Measurements from ENCODE around the gene ZGPAT.
"Not testable (repeated sequence)": the region's sequence is repeated elsewhere in the genome, so short reads cannot be mapped to it uniquely, and the experiment has no call there.

ZGPAT gene

GRCh38 chr20:63707558-63708300, at the start of gene ZGPAT, which contains the start of gene ARFRP1:
Gene ZGPAT (plus strand): TSS chr20:63708039. CDS start chr20:63708581, 542 bp downstream.
Gene ARFRP1 (minus strand): TSS chr20:63707976. CDS start chr20:63707091, 885 bp downstream.
- DNase-seq, result peak; percentile 81

GRCh38 chr20:63658749-63659187, 49.1 kb upstream of the ZGPAT start:
- no peak for DNase-seq

DNA sequence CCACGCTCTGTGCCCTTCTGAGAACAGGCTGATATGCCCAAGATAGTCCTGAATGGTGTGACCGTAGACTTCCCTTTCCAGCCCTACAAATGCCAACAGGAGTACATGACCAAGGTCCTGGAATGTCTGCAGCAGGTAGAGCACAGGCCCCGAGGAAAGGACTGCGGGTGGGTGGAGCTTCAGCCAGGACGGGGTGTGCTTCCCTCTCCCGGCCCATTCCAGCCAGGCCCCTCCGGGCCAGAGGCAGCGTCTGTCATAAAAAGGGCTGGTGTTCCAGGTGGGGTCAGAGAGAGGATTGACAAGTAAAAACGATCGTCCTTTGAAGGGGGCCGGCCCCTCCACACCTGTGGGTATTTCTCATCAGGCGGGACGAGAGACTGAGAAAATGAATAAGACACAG, 48.5 kb upstream of the ZGPAT start:
- DNase-seq, result no peak

DNA sequence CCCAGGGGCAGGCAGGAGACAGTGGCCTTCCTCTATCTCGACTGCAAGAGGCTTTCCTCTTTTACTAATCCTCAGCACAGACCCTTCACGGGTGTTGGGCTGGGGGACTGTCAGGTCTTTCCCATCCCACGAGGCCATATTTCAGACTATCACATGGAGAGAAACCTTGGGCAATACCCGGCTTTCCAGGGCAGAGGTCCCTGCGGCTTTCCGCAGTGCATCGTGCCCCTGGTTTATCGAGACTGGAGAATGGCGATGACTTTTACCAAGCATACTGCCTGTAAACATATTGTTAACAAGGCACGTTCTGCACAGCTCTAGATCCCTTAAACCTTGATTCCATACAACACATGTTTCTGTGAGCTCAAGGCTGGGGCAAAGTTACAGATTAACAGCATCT, 47.7 kb upstream of the ZGPAT start:
- not testable (repeated sequence) for DNase-seq

DNA sequence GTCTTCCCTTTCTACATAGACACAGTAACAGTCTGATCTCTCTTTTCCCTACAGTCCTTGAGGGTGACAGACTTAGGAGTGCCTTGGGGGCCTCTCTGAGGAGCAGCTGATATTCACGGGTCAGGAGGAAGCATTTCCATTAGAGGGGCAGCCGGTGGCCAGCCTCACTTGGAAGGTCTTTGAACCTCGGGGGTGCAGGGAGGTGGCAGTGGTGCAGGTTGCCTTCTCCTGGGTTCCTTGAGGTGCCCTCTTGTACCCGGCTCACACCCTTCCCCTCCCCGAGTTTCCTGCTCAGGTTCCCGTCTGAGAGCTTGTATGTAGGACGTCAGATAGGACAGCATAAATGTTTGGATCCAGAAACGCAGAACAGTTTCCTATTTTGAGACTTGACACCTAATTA, 47.2 kb upstream of the ZGPAT start:
- no peak for DNase-seq

DNA sequence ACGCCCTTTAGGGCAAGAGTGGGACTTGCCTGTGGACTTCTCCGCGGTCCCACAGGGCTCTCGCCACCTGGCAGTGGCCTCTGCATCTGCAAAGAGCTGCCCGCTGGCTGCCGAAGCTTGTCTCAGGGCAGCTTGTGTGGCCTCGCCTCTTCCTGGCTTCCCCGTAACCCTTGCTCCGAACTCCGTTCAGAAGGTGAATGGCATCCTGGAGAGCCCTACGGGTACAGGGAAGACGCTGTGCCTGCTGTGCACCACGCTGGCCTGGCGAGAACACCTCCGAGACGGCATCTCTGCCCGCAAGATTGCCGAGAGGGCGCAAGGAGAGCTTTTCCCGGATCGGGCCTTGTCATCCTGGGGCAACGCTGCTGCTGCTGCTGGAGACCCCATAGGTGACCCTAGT, 46.7 kb upstream of the ZGPAT start:
- DNase-seq, result no peak

- DNase-seq, result no peak
Measured at GRCh38 chr20:63661959-63662812, 45.7 kb upstream of the ZGPAT start.

DNA sequence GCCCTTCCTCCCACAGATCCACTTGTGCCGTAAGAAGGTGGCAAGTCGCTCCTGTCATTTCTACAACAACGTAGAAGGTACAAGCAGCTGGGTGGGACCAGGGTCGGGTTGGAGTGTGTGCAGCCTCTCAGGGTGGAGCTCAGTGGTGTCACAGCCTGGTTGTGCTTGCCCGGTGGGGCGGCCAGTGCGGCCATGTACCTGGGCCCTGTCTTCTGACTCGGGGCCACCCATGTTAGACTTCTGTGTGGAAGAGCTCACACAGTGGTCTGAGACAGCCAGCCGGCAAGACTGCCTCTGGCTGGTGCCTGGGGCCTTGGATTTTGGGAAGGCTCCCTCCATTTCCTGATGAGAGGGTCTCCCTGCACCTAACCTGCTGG, 45.0 kb upstream of the ZGPAT start:
- DNase-seq, result no peak

GRCh38 chr20:63663332-63664066, 44.3 kb upstream of the ZGPAT start:
- DNase-seq, result no peak

- DNase-seq, result no peak
Measured at GRCh38 chr20:63664143-63664851, 43.5 kb upstream of the ZGPAT start.

- DNase-seq, result no peak
Measured at GRCh38 chr20:63664861-63665594, 42.8 kb upstream of the ZGPAT start.

- DNase-seq, result no peak
Measured at GRCh38 chr20:63665708-63666107, 42.1 kb upstream of the ZGPAT start.

- DNase-seq, result no peak
Measured at GRCh38 chr20:63667858-63668257, 40.0 kb upstream of the ZGPAT start.

DNA sequence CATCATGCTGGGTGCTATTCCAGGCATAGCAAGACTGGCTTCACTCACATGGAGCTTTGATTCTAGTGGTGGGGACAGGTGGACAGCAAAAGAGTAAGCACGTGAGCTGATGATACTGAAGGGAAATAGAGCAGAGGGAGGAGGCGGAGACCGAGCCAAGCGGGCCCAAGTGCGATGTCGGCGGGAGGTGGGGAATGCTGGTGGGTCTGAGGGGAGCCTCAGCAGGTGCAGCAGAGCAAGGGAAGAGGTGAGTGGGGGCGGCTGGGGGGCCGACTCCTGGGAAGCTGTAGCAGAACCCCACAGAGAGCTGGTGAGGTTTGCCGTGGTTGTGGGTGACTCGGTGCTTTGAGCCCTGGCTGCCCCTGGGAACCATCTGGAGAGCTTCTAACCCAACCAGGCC, 39.5 kb upstream of the ZGPAT start:
- no peak for DNase-seq

- not testable (repeated sequence) for DNase-seq
Measured at GRCh38 chr20:63671695-63672094, 36.1 kb upstream of the ZGPAT start.

- DNase-seq, result no peak
Measured at GRCh38 chr20:63672666-63673065, 35.2 kb upstream of the ZGPAT start.

DNA sequence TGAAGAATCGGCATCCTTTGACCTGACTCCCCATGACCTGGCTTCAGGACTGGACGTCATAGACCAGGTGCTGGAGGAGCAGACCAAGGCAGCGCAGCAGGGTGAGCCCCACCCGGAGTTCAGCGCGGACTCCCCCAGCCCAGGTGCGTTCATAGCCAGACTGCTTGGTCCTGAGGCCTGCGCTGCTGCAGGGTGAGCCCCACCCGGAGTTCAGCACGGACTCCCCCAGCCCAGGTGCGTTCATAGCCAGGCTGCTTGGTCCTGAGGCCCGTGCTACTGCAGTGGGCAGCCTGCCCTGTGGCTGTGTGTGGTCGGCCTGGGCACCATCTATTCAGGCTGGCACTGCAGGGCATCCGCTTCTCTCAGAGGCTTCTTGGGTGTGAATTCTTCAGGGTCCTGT, 33.9 kb upstream of the ZGPAT start:
- no peak for DNase-seq

- DNase-seq, result no peak
Measured at GRCh38 chr20:63675681-63676368, 32.0 kb upstream of the ZGPAT start.

- no peak for DNase-seq
Measured at GRCh38 chr20:63678071-63678470, 29.8 kb upstream of the ZGPAT start.

DNA sequence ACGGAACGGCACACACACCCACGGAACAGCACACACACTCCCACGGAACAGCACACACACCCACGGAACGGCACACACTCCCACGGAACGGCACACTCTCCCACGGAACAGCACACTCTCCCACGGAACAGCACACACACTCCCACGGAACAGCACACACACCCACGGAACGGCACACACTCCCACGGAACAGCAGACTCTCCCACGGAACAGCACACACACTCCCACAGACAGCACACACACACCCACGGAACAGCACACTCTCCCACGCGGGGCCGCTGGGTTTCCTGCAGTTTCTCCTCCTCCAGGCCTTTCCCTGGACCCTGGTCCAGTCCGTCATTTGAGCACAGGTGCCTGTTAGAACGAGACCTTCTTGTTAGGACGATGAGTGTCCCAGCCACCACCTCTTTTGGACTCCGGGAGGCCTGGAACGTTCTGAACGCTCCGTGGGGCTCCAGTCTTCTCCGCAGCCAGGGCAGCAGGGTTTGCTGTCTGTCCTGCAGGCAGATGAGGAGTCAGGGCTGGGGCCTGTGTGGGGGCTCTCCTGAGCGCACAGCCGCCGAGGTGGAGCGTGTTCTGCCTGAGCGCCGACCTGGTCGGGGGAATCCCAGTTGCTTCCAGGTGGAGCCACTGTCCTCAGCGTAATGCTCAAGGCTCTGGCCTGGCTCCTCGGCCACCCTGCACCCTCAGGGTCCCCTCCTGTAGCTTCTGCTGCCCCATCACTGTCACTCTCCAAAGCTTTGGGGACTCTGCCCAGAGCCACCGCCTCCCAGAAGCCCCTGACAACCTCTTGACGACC, 29.0 kb upstream of the ZGPAT start:
- DNase-seq, result no peak

Measured in activated CD4-positive, alpha-beta T cell treated with anti-CD3 and anti-CD28 coated beads for 1 hour (primary cell).